Measurements from ENCODE around the gene RPN2. TPM values are rescaled to one million over a fixed set of nuclear protein-coding genes. Genes with fewer than 3 reads are reported as not detected.
"Not testable (repeated sequence)": the region's sequence is repeated elsewhere in the genome, so short reads cannot be mapped to it uniquely, and the experiment has no call there.

Gene RPN2
- total RNA-seq, result 180 and 272 TPM in 2 replicates

- DNase-seq (ENCODE audit: low read depth), result peak; percentile 91
Observed at GRCh38 chr20:37178839-37179682, at the start of gene RPN2, which contains the start of gene MROH8. Gene RPN2 (plus strand): TSS chr20:37179330. CDS start chr20:37179357, 27 bp downstream. Gene MROH8 (minus strand): TSS chr20:37179548.

GRCh38 chr20:37131486-37131885, 47.6 kb upstream of the RPN2 start:
- DNase-seq (ENCODE audit: low read depth), result no peak

- no peak for DNase-seq (ENCODE audit: low read depth)
Observed at GRCh38 chr20:37133952-37134351, 45.2 kb upstream of the RPN2 start.

- no peak for DNase-seq (ENCODE audit: low read depth)
Observed at GRCh38 chr20:37137547-37137946, 41.6 kb upstream of the RPN2 start.

GRCh38 chr20:37142708-37143107, 36.4 kb upstream of the RPN2 start:
- DNase-seq (ENCODE audit: low read depth), result peak; percentile 87

- peak; percentile 26 for DNase-seq (ENCODE audit: low read depth)
Observed at GRCh38 chr20:37144856-37145404, 34.2 kb upstream of the RPN2 start.

- DNase-seq (ENCODE audit: low read depth), result no peak
Observed at GRCh38 chr20:37147250-37147649, 31.9 kb upstream of the RPN2 start.

- DNase-seq (ENCODE audit: low read depth), result not testable (repeated sequence)
Observed at GRCh38 chr20:37150864-37151263, 28.3 kb upstream of the RPN2 start.

- peak; percentile 64 for DNase-seq (ENCODE audit: low read depth)
Observed at GRCh38 chr20:37151529-37151928, 27.6 kb upstream of the RPN2 start.

- no peak for DNase-seq (ENCODE audit: low read depth)
Observed at GRCh38 chr20:37152284-37152683, 26.8 kb upstream of the RPN2 start.

- DNase-seq (ENCODE audit: low read depth), result no peak
Observed at GRCh38 chr20:37154684-37155298, 24.3 kb upstream of the RPN2 start.

GRCh38 chr20:37155987-37156386, 23.1 kb upstream of the RPN2 start:
- no peak for DNase-seq (ENCODE audit: low read depth)

GRCh38 chr20:37158248-37158647, 20.9 kb upstream of the RPN2 start:
- DNase-seq (ENCODE audit: low read depth), result no peak

- DNase-seq (ENCODE audit: low read depth), result no peak
Observed at GRCh38 chr20:37160683-37161082, 18.4 kb upstream of the RPN2 start.

- no peak for DNase-seq (ENCODE audit: low read depth)
Observed at GRCh38 chr20:37161830-37162549, 17.1 kb upstream of the RPN2 start.

GRCh38 chr20:37162646-37163045, 16.5 kb upstream of the RPN2 start:
- DNase-seq (ENCODE audit: low read depth), result no peak

- DNase-seq (ENCODE audit: low read depth), result no peak
Observed at GRCh38 chr20:37163832-37164554, 15.1 kb upstream of the RPN2 start.

- no peak for DNase-seq (ENCODE audit: low read depth)
Observed at GRCh38 chr20:37165031-37165430, 14.1 kb upstream of the RPN2 start.

GRCh38 chr20:37166867-37167266, 12.3 kb upstream of the RPN2 start:
- no peak for DNase-seq (ENCODE audit: low read depth)

- no peak for DNase-seq (ENCODE audit: low read depth)
Observed at GRCh38 chr20:37172836-37173235, 6.3 kb upstream of the RPN2 start.

- DNase-seq (ENCODE audit: low read depth), result peak; percentile 73
Observed at GRCh38 chr20:37179683-37180524, 774 bp downstream of the RPN2 start.

Data from renal cortical epithelial cell (primary cell).